Measurements from ENCODE around the gene TAF10.

Gene TAF10

GRCh38 chr11:6623391-6624363 lies 11.7 kb upstream of the TAF10 start:
- DNase-seq, result no peak

GRCh38 chr11:6622261-6623171 lies 10.5 kb upstream of the TAF10 start:
- DNase-seq, result no peak

- DNase-seq, result no peak
Observed at GRCh38 chr11:6621711-6622211, 9.7 kb upstream of the TAF10 start.

GRCh38 chr11:6620636-6621035 lies 8.6 kb upstream of the TAF10 start:
- DNase-seq, result no peak

GRCh38 chr11:6619004-6619745 lies 7.2 kb upstream of the TAF10 start, which contains the start of gene TPP1:
Gene TPP1 (minus strand): TSS chr11:6619422. CDS start chr11:6619400, 22 bp downstream.
- peak; percentile 56 to 90 (median 83) for DNase-seq

GRCh38 chr11:6618117-6619003 lies 6.3 kb upstream of the TAF10 start:
- DNase-seq, result peak in 4 of 5 experiments; percentile 35 to 81 (median 47)

- DNase-seq, result no peak
Observed at GRCh38 chr11:6617315-6617781, 5.3 kb upstream of the TAF10 start.

- DNase-seq, result no peak
Observed at GRCh38 chr11:6616596-6617250, 4.7 kb upstream of the TAF10 start.

GRCh38 chr11:6615882-6616585 lies 4.0 kb upstream of the TAF10 start:
- DNase-seq, result no peak

- no peak for DNase-seq
Observed at GRCh38 chr11:6615046-6615445, 3.0 kb upstream of the TAF10 start.

- DNase-seq, result no peak
Observed at GRCh38 chr11:6614446-6614845, 2.4 kb upstream of the TAF10 start.

- DNase-seq, result no peak
Observed at GRCh38 chr11:6613496-6613895, 1.5 kb upstream of the TAF10 start.

- peak in 1 of 5 experiments; percentile 38 for DNase-seq
Observed at GRCh38 chr11:6611963-6612212, 128 bp downstream of the TAF10 start.

- peak in 1 of 5 experiments; percentile 19 for DNase-seq
Observed at GRCh38 chr11:6611092-6611962, 689 bp downstream of the TAF10 start.

GRCh38 chr11:6610591-6610990 lies 1.4 kb downstream of the TAF10 start:
- DNase-seq, result no peak

- DNase-seq, result no peak
Observed at GRCh38 chr11:6609502-6610015, 2.5 kb downstream of the TAF10 start.

GRCh38 chr11:6608726-6609501 lies 3.1 kb downstream of the TAF10 start:
- no peak for DNase-seq

GRCh38 chr11:6608011-6608410 lies 4.0 kb downstream of the TAF10 start:
- DNase-seq, result no peak

Data from T-helper 2 cell (primary cell).